Neuronal stem cell (in vitro differentiated cells): ENCODE measurements around the gene MOSPD2.

ENCODE experiments used
- DNase-seq: peaks from one replicate; pipeline ENCODE4 v3.0.0-alpha.2; 2013; ENCODE audit warnings: low spot score
- H2AFZ ChIP-seq: one replicate; pipeline ENCODE4 v1.6.1; 2013; ENCODE audit warnings: mild to moderate bottlenecking, low read length, inconsistent platforms
- H2AK5ac ChIP-seq: 2 replicates; pipeline ENCODE4 v1.6.1; 2013; ENCODE audit warnings: low read depth, mild to moderate bottlenecking, inconsistent platforms, low read length, moderate library complexity, mixed read lengths
- H2BK120ac ChIP-seq: 2 replicates; pipeline ENCODE4 v1.6.1; 2013; ENCODE audit warnings: low read depth, mild to moderate bottlenecking, inconsistent platforms, low read length, moderate library complexity, mixed read lengths
- H2BK12ac ChIP-seq: one replicate; pipeline ENCODE4 v1.6.1; 2013; ENCODE audit warnings: low read length, inconsistent platforms
- H2BK15ac ChIP-seq: 2 replicates; pipeline ENCODE4 v1.6.1; 2013; ENCODE audit warnings: mild to moderate bottlenecking, low read length, inconsistent platforms, mixed read lengths
- H2BK5ac ChIP-seq: one replicate; pipeline ENCODE4 v1.6.1; 2013; ENCODE audit warnings: inconsistent platforms, mild to moderate bottlenecking, low read length, moderate library complexity
- H3K14ac ChIP-seq: one replicate; pipeline ENCODE4 v1.6.1; 2013; ENCODE audit warnings: low read length, inconsistent platforms
- H3K18ac ChIP-seq: 2 replicates; pipeline ENCODE4 v1.6.1; 2013; ENCODE audit warnings: low read length, inconsistent platforms
- H3K23ac ChIP-seq: 2 replicates; pipeline ENCODE4 v1.6.1; 2013; ENCODE audit warnings: low read depth, mild to moderate bottlenecking, mixed read lengths, low read length, inconsistent platforms; ENCODE audit not compliant: poor library complexity
- H3K27ac ChIP-seq: replicated peaks from 3 replicates; pipeline ENCODE4 v1.5.1; 2013; ENCODE audit warnings: low read length, inconsistent platforms
- H3K27me3 ChIP-seq, 3 experiments: 2 replicates each; pipeline ENCODE4 v1.6.1; 2013; ENCODE audit warnings: low read length in 3 of 3, mild to moderate bottlenecking in 2 of 3, inconsistent platforms in 1 of 3, low read depth in 1 of 3, mixed read lengths in 1 of 3, moderate library complexity in 1 of 3; ENCODE audit not compliant: control insufficient read depth in 3 of 3, insufficient read depth in 3 of 3
- H3K36me3 ChIP-seq, 2 donors: replicated peaks in 1 of 2; 2 replicates each; pipeline ENCODE4 v1.6.1; 2013; ENCODE audit warnings: low read length in 2 of 2; ENCODE audit not compliant: control insufficient read depth in 2 of 2, insufficient read depth in 2 of 2
- H3K4ac ChIP-seq: 2 replicates; pipeline ENCODE4 v1.6.1; 2013; ENCODE audit warnings: inconsistent platforms, mild to moderate bottlenecking, low read length, moderate library complexity
- H3K4me1 ChIP-seq, 2 donors: 1 replicate in 1 of 2; 2 replicates in 1 of 2; pipeline ENCODE4 v1.6.1; 2013; ENCODE audit warnings: low read length in 2 of 2, low read depth in 1 of 2; ENCODE audit not compliant: control insufficient read depth in 2 of 2, insufficient read depth in 1 of 2
- H3K4me2 ChIP-seq: one replicate; pipeline ENCODE4 v1.6.1; 2013; ENCODE audit warnings: mild to moderate bottlenecking, low read length, inconsistent platforms; ENCODE audit not compliant: insufficient read depth, poor library complexity, severe bottlenecking
- H3K4me3 ChIP-seq, 2 donors: 2 replicates each; pipeline ENCODE4 v1.5.1; 2013; ENCODE audit warnings: low read length in 2 of 2, mild to moderate bottlenecking in 2 of 2, inconsistent platforms in 1 of 2, moderate library complexity in 1 of 2
- H3K79me1 ChIP-seq: one replicate; pipeline ENCODE4 v1.6.1; 2013; ENCODE audit warnings: low read depth, mild to moderate bottlenecking, inconsistent platforms, low read length, moderate library complexity
- H3K9ac ChIP-seq: one replicate; pipeline ENCODE4 v1.6.1; 2013; ENCODE audit warnings: mild to moderate bottlenecking, low read depth, low read length, inconsistent platforms; ENCODE audit not compliant: poor library complexity
- H3K9me3 ChIP-seq, 2 donors: replicated peaks in 1 of 2; 2 replicates each; pipeline versions ENCODE3 to v1.6.1; 2013; ENCODE audit warnings: low read length in 2 of 2, mild to moderate bottlenecking in 2 of 2, inconsistent platforms in 1 of 2, low read depth in 1 of 2, mixed read lengths in 1 of 2, moderate library complexity in 1 of 2; ENCODE audit not compliant: control insufficient read depth in 2 of 2, insufficient read depth in 1 of 2
- H4K8ac ChIP-seq: one replicate; pipeline ENCODE4 v1.6.1; 2013; ENCODE audit warnings: low read depth, mild to moderate bottlenecking, inconsistent platforms, low read length, moderate library complexity
- H4K91ac ChIP-seq: one replicate; pipeline ENCODE4 v1.6.1; 2013; ENCODE audit warnings: low read length, low read depth, mild to moderate bottlenecking, inconsistent platforms; ENCODE audit not compliant: poor library complexity
- WGBS, 2 donors: extraction: QIAGEN DNeasy Blood & Tissue Kit; methylation state at CpG; one replicate each; pipeline ENCODE4 v1.1.7; 2013; ENCODE audit warnings: missing lambda C conversion rate in 2 of 2, mixed read lengths in 1 of 2; ENCODE audit not compliant: insufficient read length in 2 of 2, insufficient replicate concordance in 1 of 2; ENCODE audit errors: extremely low coverage in 2 of 2; 5-methylcytosine and 5-hydroxymethylcytosine counted together

The MOSPD2 gene

DNA sequence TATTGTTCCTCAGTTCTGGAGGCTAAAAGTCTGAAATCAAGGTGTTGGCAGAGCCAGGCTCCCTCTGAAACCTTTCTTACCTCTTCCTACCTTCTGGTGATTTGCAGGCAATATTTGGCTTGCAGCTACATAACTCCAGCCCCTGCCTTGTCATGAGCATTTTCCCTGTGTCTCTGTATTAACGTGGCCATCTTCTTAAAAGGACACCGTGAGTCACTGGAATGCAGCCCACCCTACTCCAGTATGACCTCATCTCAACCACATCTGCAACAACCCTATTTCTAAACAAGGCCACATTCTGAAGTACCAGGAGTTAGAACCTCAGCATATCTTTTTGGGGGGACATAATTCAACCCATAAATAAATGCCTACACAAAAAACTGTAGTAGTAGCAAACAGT lies 41.1 kb upstream of the MOSPD2 start:
- Histone ChIP-seq H3K27ac (no peak overlapping the region), H3K36me3 (peaks cover 0 to 15% of the 10 kb centered on the region in 2 donors), H2AK5ac (no peak overlapping the region), H3K9ac (no peak overlapping the region), H3K4me3 (no peak overlapping the region), H2AFZ (no peak overlapping the region), H3K4me2 (no peak overlapping the region), H3K18ac (no peak overlapping the region), H2BK12ac (no peak overlapping the region), H4K91ac (no peak overlapping the region), H2BK15ac (no peak overlapping the region), H3K14ac (no peak overlapping the region), H3K9me3 (no peaks in the 10 kb centered on the region), H3K4me1 (no peaks in the 10 kb centered on the region), H2BK120ac (no peak overlapping the region), H2BK5ac (no peak overlapping the region), H4K8ac (no peak overlapping the region), H3K23ac (no peak overlapping the region), H3K27me3 (no peaks in the 10 kb centered on the region), H3K79me1 (no peaks in the 10 kb centered on the region), H3K4ac (no peak overlapping the region)
- WGBS, 2 donors = no CpG with 5 or more reads among the region's 2 CpGs
- no peak for DNase-seq

- no peak overlapping the region for H4K8ac ChIP-seq
- no peak overlapping the region for H3K4me3 ChIP-seq
- no peak overlapping the region for H2AFZ ChIP-seq
- H3K23ac ChIP-seq = no peak overlapping the region
- no peak overlapping the region for H2BK120ac ChIP-seq
- no peak for DNase-seq
- H3K27me3 ChIP-seq = no peaks in the 10 kb centered on the region
- H4K91ac ChIP-seq = no peak overlapping the region
- no peak overlapping the region for H3K14ac ChIP-seq
- no peak overlapping the region for H2BK15ac ChIP-seq
- no peak overlapping the region for H2BK5ac ChIP-seq
- H2AK5ac ChIP-seq = no peak overlapping the region
- no peaks in the 10 kb centered on the region for H3K4me1 ChIP-seq
- H2BK12ac ChIP-seq = no peak overlapping the region
- no peak overlapping the region for H3K27ac ChIP-seq
- no peak overlapping the region for H3K4me2 ChIP-seq
- H3K36me3 ChIP-seq = peaks cover 0 to 15% of the 10 kb centered on the region in 2 donors
- no peak overlapping the region for H3K9ac ChIP-seq
- no peaks in the 10 kb centered on the region for H3K79me1 ChIP-seq
- H3K18ac ChIP-seq = no peak overlapping the region
- H3K4ac ChIP-seq = no peak overlapping the region
- no peaks in the 10 kb centered on the region for H3K9me3 ChIP-seq
Measured at GRCh38 chrX:14832586-14832985, 40.6 kb upstream of the MOSPD2 start.

GRCh38 chrX:14837155-14837554 lies 36.1 kb upstream of the MOSPD2 start:
- H4K91ac ChIP-seq = no peak overlapping the region
- H4K8ac ChIP-seq = no peak overlapping the region
- no peak overlapping the region for H2BK12ac ChIP-seq
- H2BK15ac ChIP-seq = no peak overlapping the region
- H3K9ac ChIP-seq = no peak overlapping the region
- no peak overlapping the region for H3K4me3 ChIP-seq
- no peak overlapping the region for H3K14ac ChIP-seq
- H2AFZ ChIP-seq = no peak overlapping the region
- H3K4me1 ChIP-seq = no peaks in the 10 kb centered on the region
- DNase-seq = no peak
- H3K27me3 ChIP-seq = no peaks in the 10 kb centered on the region
- no peak overlapping the region for H3K23ac ChIP-seq
- H3K4me2 ChIP-seq = no peak overlapping the region
- no peaks in the 10 kb centered on the region for H3K9me3 ChIP-seq
- peaks cover 0 to 31% of the 10 kb centered on the region in 2 donors for H3K36me3 ChIP-seq
- no peak overlapping the region for H3K4ac ChIP-seq
- no peak overlapping the region for H3K27ac ChIP-seq
- no peak overlapping the region for H3K18ac ChIP-seq
- no CpG with 5 or more reads among the region's 2 CpGs for WGBS, 2 donors
- H2BK5ac ChIP-seq = no peak overlapping the region
- H2AK5ac ChIP-seq = no peak overlapping the region
- no peak overlapping the region for H2BK120ac ChIP-seq
- H3K79me1 ChIP-seq = no peaks in the 10 kb centered on the region

- no peak for DNase-seq
- Histone ChIP-seq H3K27me3 (no peaks in the 10 kb centered on the region), H2BK12ac (no peak overlapping the region), H3K23ac (no peak overlapping the region), H3K36me3 (peaks cover 0 to 35% of the 10 kb centered on the region in 2 donors), H3K9me3 (no peaks in the 10 kb centered on the region), H2BK120ac (no peak overlapping the region), H4K91ac (no peak overlapping the region), H3K9ac (no peak overlapping the region), H3K4me2 (no peak overlapping the region), H3K79me1 (no peaks in the 10 kb centered on the region), H2AFZ (no peak overlapping the region), H4K8ac (no peak overlapping the region), H3K4me3 (no peak overlapping the region), H3K14ac (no peak overlapping the region), H3K4ac (no peak overlapping the region), H3K4me1 (no peaks in the 10 kb centered on the region), H2BK5ac (no peak overlapping the region), H2AK5ac (no peak overlapping the region), H3K18ac (no peak overlapping the region), H2BK15ac (no peak overlapping the region), H3K27ac (no peak overlapping the region)
- no CpG with 5 or more reads among the region's 4 CpGs for WGBS, 2 donors
Measured at GRCh38 chrX:14843666-14844065, 29.6 kb upstream of the MOSPD2 start.
